ENCODE measurements around the gene COL5A2. TPM values are rescaled to one million over a fixed set of nuclear protein-coding genes. Genes with fewer than 3 reads are reported as not detected.

Gene COL5A2
- total RNA-seq, 2 experiments from 2014 or later: 0.25 to 0.77 TPM

- no peaks in the 10 kb centered on the region for H3K27me3 ChIP-seq (ENCODE audit: control insufficient read depth in 1 of 2, insufficient read depth in 2 of 2, low read length in 2 of 2)
- Mint-ChIP-seq H3K27me3 (peaks cover 4% of the 10 kb centered on the region), H3K4me3 (no peak overlapping the region), H3K27ac (no peak overlapping the region), H3K9me3 (no peaks in the 10 kb centered on the region), H3K36me3 (ENCODE audit: low read depth) (no peaks in the 10 kb centered on the region), H3K4me1 (ENCODE audit: low read depth) (no peaks in the 10 kb centered on the region)
- no peak overlapping the region for H3K27ac ChIP-seq (ENCODE audit: low read depth in 1 of 2, low read length in 2 of 2)
- intact Hi-C loops (cut with DNase I, micrococcal nuclease): no loop called here
- ATAC-seq (ENCODE audit: poor library complexity): no peak
- no peak for TF ChIP-seq CTCF (IDR thresholded peaks at IDR 0.05)
- no peak for DNase-seq
- POLR2A ChIA-PET: no interaction called here
- no peaks in the 10 kb centered on the region for H3K9me3 ChIP-seq (ENCODE audit: control insufficient read depth in 1 of 2, insufficient read depth in 1 of 2, low read length in 2 of 2)
- no peaks in the 10 kb centered on the region for H3K4me1 ChIP-seq (ENCODE audit: insufficient read depth, low read length)
- H3K36me3 ChIP-seq (ENCODE audit: insufficient read depth, low read length): no peaks in the 10 kb centered on the region
- no peak overlapping the region for H3K4me3 ChIP-seq (ENCODE audit: low read length)
- CTCF ChIA-PET: no interaction called here
These were observed 166.5 kb downstream of the COL5A2 start for GRCh38 chr2:189013031-189013430.

DNA sequence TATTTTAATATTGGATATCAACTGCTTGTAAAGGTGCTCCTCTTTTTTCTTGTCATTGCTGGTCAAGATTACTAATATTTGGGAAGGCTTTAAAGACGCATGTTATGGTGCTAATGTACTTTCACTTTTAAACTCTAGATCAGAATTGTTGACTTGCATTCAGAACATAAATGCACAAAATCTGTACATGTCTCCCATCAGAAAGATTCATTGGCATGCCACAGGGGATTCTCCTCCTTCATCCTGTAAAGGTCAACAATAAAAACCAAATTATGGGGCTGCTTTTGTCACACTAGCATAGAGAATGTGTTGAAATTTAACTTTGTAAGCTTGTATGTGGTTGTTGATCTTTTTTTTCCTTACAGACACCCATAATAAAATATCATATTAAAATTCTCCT, 167.2 kb downstream of the COL5A2 start:
- no peak overlapping the region for H3K4me3 ChIP-seq (ENCODE audit: low read length)
- no peaks in the 10 kb centered on the region for H3K4me1 ChIP-seq (ENCODE audit: insufficient read depth, low read length)
- ATAC-seq (ENCODE audit: poor library complexity) (no peak), DNase-seq (no peak)
- Mint-ChIP-seq H3K9me3 (no peaks in the 10 kb centered on the region), H3K27me3 (peaks cover 4% of the 10 kb centered on the region), H3K27ac (no peak overlapping the region), H3K4me3 (no peak overlapping the region), H3K4me1 (ENCODE audit: low read depth) (no peaks in the 10 kb centered on the region), H3K36me3 (ENCODE audit: low read depth) (no peaks in the 10 kb centered on the region)
- CTCF ChIA-PET: no interaction called here
- no peaks in the 10 kb centered on the region for H3K36me3 ChIP-seq (ENCODE audit: insufficient read depth, low read length)
- H3K27me3 ChIP-seq (ENCODE audit: control insufficient read depth in 1 of 2, insufficient read depth in 2 of 2, low read length in 2 of 2): no peaks in the 10 kb centered on the region
- POLR2A ChIA-PET: no interaction called here
- no peak overlapping the region for H3K27ac ChIP-seq (ENCODE audit: low read depth in 1 of 2, low read length in 2 of 2)
- intact Hi-C loops (cut with DNase I, micrococcal nuclease): no loop called here
- H3K9me3 ChIP-seq (ENCODE audit: control insufficient read depth in 1 of 2, insufficient read depth in 1 of 2, low read length in 2 of 2): no peaks in the 10 kb centered on the region
- no peak for TF ChIP-seq CTCF (IDR thresholded peaks at IDR 0.05)

DNA sequence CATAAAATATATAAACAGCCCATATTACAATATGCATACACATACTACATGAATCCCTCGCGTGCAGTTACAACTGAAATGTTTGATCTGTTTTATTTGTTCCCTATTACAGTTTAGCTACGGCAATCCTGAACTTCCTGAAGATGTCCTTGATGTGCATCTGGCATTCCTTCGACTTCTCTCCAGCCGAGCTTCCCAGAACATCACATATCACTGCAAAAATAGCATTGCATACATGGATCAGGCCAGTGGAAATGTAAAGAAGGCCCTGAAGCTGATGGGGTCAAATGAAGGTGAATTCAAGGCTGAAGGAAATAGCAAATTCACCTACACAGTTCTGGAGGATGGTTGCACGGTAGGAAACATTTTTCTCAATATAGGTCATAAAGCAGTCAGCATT, 169.0 kb downstream of the COL5A2 start:
- no peak overlapping the region for H3K27ac ChIP-seq (ENCODE audit: low read depth in 1 of 2, low read length in 2 of 2)
- no peaks in the 10 kb centered on the region for H3K9me3 ChIP-seq (ENCODE audit: control insufficient read depth in 1 of 2, insufficient read depth in 1 of 2, low read length in 2 of 2)
- no peak for DNase-seq
- no peaks in the 10 kb centered on the region for H3K27me3 Mint-ChIP-seq
- ATAC-seq (ENCODE audit: poor library complexity): no peak
- H3K36me3 ChIP-seq (ENCODE audit: insufficient read depth, low read length): no peaks in the 10 kb centered on the region
- H3K4me1 ChIP-seq (ENCODE audit: insufficient read depth, low read length): no peaks in the 10 kb centered on the region
- H3K4me3 ChIP-seq (ENCODE audit: low read length): no peak overlapping the region
- ChIA-PET POLR2A (no interaction called here), CTCF (no interaction called here)
- H3K27ac Mint-ChIP-seq: no peak overlapping the region
- H3K4me3 Mint-ChIP-seq: no peak overlapping the region
- H3K9me3 Mint-ChIP-seq: no peaks in the 10 kb centered on the region
- intact Hi-C loops (cut with DNase I, micrococcal nuclease): no loop called here
- no peaks in the 10 kb centered on the region for H3K27me3 ChIP-seq (ENCODE audit: control insufficient read depth in 1 of 2, insufficient read depth in 2 of 2, low read length in 2 of 2)
- H3K36me3 Mint-ChIP-seq (ENCODE audit: low read depth): no peaks in the 10 kb centered on the region
- no peaks in the 10 kb centered on the region for H3K4me1 Mint-ChIP-seq (ENCODE audit: low read depth)
- TF ChIP-seq CTCF (IDR thresholded peaks at IDR 0.05): no peak
